ENCODE measurements around the gene PHACTR3. TPM values are rescaled to one million over a fixed set of nuclear protein-coding genes. Genes with fewer than 3 reads are reported as not detected.

The PHACTR3 gene
- total RNA-seq, 1 donor from 2014 or later, result 8.7 TPM

DNA sequence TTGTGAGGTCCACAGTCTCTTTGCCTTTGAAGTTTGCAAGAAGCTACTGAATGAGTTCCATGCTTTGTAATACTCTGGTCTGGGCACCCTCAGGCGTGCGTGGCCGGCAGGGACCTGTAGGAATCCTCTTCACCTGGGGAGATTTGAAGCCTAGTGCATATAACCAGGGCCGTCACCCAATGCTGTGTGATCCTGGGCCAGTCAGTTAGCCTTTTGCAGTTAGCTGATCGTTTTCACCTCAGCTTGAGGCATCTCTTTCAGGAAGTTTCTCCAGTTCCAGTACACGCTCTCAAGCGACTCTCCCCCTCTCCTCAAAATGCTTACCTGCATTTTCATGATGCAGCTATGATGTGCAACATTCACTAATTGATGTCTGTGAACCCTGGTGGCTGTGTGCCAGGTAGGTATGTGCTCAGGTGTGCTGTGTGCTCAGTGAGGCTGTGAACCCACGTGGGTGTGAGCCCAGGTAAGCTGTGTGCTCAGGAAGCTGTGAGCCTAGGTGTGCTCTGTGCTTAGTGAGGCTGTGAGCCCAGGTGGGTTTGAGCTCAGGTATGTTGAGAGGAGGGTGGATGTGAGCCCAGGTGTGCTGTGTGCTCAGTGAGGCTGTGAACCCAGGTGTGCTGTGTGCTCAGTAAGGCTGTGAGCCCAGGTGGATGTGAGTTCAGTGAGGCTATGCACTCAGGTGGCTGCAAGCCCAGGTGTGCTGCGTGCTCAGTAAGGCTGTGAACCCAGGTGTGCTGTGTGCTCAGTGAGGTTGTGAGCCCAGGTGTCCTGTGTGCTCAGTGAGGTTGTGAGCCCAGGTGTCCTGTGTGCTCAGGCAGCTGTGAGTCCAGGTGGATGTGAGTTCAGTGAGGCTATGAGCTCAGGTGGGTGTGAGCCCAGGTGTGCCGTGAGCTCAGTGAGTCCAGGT lies 120.4 kb downstream of the PHACTR3 start:
- no peak for DNase-seq (ENCODE audit: low spot score)
- peaks cover 5% of the 10 kb centered on the region for H3K27me3 Mint-ChIP-seq (ENCODE audit: unreplicated experiment)
- H3K9me3 Mint-ChIP-seq (ENCODE audit: unreplicated experiment), result no peaks in the 10 kb centered on the region
- no peak for TF ChIP-seq CTCF (IDR thresholded peaks at IDR 0.05; ENCODE audit: unreplicated experiment)
- H3K36me3 Mint-ChIP-seq (ENCODE audit: low read depth, unreplicated experiment), result no peaks in the 10 kb centered on the region
- H3K27ac Mint-ChIP-seq (ENCODE audit: unreplicated experiment), result no peak overlapping the region
- no peak overlapping the region for H3K4me3 Mint-ChIP-seq (ENCODE audit: unreplicated experiment)
- H3K4me1 Mint-ChIP-seq (ENCODE audit: unreplicated experiment), result no peaks in the 10 kb centered on the region

DNA sequence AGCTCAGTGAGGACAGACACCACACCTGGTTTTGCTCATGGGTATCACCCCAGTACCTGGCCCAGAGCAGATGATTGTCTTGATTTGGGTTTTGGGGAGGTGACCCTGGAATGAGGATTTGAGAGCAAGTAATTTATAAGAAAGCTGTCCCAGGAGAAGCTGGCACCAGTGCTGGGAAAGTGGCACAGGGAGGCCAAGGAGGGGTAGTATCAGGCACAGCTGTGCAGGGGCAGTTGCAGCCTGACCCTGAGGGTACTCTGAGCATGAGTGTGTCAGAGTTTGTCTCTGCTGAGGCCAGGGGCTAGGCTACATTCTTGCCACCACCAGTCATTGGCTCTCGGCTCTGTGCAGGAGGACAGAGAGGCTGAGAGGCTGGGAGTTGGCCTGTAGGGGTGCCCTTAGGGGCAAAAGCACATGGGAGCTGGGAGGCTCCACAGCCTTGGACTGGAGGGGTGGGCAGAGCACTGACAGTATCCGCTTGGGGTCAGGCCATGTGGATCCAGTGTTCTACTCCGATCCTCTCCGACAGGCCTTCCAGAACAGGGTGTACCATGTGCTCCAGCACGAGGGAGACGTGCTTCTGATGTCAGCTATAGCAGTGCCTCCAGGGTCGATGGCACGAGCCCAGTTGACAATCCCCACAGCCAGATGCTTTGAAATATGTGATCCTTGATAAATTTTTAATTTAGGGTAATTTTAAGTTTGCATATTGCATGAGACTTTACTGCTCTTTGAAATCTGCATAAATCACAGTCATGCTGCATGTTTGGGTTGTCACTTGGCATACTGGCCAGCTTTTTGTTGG lies 121.3 kb downstream of the PHACTR3 start:
- H3K27ac Mint-ChIP-seq (ENCODE audit: unreplicated experiment), result no peak overlapping the region
- no peak for TF ChIP-seq CTCF (IDR thresholded peaks at IDR 0.05; ENCODE audit: unreplicated experiment)
- H3K4me1 Mint-ChIP-seq (ENCODE audit: unreplicated experiment), result no peaks in the 10 kb centered on the region
- H3K27me3 Mint-ChIP-seq (ENCODE audit: unreplicated experiment), result peaks cover 5% of the 10 kb centered on the region
- no peak overlapping the region for H3K4me3 Mint-ChIP-seq (ENCODE audit: unreplicated experiment)
- DNase-seq (ENCODE audit: low spot score), result no peak
- no peaks in the 10 kb centered on the region for H3K9me3 Mint-ChIP-seq (ENCODE audit: unreplicated experiment)
- no peaks in the 10 kb centered on the region for H3K36me3 Mint-ChIP-seq (ENCODE audit: low read depth, unreplicated experiment)

GRCh38 chr20:59726281-59726595 lies 121.9 kb downstream of the PHACTR3 start:
- Mint-ChIP-seq H3K27me3 (ENCODE audit: unreplicated experiment) (peaks cover 5% of the 10 kb centered on the region), H3K36me3 (ENCODE audit: low read depth, unreplicated experiment) (no peaks in the 10 kb centered on the region), H3K9me3 (ENCODE audit: unreplicated experiment) (no peaks in the 10 kb centered on the region), H3K27ac (ENCODE audit: unreplicated experiment) (no peak overlapping the region), H3K4me1 (ENCODE audit: unreplicated experiment) (no peaks in the 10 kb centered on the region), H3K4me3 (ENCODE audit: unreplicated experiment) (no peak overlapping the region)
- no peak for TF ChIP-seq CTCF (IDR thresholded peaks at IDR 0.05; ENCODE audit: unreplicated experiment)
- no peak for DNase-seq (ENCODE audit: low spot score)

DNA sequence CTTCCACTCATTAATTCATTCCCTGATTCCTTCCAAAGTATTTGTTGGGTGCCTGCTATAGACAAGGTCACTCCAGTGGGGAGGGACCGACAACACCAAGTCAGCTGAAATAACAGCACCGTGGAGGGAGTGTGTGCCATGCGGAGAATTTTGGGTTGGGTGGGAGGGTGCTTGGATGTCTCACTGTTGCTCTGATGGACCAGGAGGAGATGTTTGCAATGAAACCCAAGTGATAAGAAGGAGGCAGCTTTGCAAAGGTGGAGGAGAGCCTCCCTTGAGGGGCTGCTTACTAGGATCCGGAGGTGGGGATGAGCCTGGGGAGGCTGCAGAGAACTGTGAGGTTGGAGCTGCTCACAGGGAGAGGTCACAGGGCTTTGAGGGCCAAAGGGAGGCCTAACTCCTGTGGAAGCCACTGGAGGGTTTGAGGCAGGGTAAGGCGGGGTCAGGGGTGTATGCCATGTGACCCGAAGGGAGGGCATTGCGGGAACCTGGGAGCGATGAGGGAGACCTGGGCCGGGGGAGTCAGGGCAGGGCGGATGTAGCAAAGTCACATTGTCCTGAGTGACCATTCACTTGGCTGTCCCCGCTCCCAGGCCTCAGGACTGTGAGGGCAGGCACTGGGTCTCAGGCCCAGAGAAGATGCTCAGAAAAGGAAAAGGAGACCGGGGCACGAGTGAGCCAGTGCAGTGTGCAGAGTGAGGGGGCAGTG lies 124.5 kb downstream of the PHACTR3 start:
- peaks cover 5% of the 10 kb centered on the region for H3K27me3 Mint-ChIP-seq (ENCODE audit: unreplicated experiment)
- no peak for TF ChIP-seq CTCF (IDR thresholded peaks at IDR 0.05; ENCODE audit: unreplicated experiment)
- H3K36me3 Mint-ChIP-seq (ENCODE audit: low read depth, unreplicated experiment), result no peaks in the 10 kb centered on the region
- no peaks in the 10 kb centered on the region for H3K9me3 Mint-ChIP-seq (ENCODE audit: unreplicated experiment)
- H3K4me1 Mint-ChIP-seq (ENCODE audit: unreplicated experiment), result no peaks in the 10 kb centered on the region
- no peak for DNase-seq (ENCODE audit: low spot score)
- no peak overlapping the region for H3K27ac Mint-ChIP-seq (ENCODE audit: unreplicated experiment)
- H3K4me3 Mint-ChIP-seq (ENCODE audit: unreplicated experiment), result no peak overlapping the region
